Smooth muscle cell of the brain vasculature (primary cell): ENCODE data around the gene DOLK.
"Not testable (repeated sequence)": the region's sequence is repeated elsewhere in the genome, so short reads cannot be mapped to it uniquely, and the experiment has no call there.

ENCODE experiments used
- DNase-seq: peaks from one replicate; pipeline ENCODE4 v3.0.0-alpha.2; 2012; ENCODE audit warnings: low read depth, low spot score

DOLK gene

DNA sequence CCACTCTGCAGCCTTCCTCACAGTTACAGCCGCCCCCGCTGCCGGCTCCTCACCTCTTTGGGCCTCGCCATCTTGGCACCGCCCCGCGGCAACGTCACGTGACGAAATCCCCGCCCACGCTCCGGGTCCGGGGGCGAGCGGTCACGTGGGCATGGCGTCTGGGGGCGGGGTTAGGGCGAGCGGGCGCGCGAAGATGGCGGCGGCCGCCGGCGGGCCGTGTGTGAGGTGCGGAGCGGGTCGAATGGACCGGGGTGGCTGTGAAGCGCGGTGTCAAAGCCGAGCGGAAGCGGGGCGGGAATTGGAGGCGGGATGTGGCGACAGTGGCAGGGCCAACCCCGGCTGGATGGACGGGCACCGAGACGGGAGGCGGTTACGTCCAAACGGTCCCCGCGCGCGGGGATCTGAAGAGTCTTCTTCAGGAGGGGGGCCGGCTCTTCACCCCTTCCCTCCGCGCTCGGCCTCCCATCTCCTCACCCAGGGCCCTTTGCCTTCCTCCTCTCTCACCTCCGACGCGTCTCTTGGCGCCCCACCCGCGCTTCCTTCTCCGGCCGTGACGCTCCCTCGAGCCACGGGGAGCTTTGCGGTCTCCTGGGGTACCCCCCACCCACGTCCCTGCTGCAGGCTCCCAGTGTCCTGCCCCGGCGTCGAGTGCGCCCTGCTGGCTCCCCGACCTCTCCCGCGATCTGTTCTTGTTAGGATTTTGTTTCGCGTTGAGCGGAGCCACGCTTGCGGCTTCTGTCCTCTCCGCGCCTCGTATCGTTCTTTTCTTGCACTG, at the start of gene DOLK, which contains the start of gene NUP188:
Gene DOLK, minus strand, starts transcription at position 77 of the 775 bp plus-strand sequence. CDS start 300 bp downstream, outside the sequence.
Gene NUP188, plus strand, starts transcription at position 173 of the 775 bp plus-strand sequence. Its CDS starts 21 bp downstream, at position 194.
- DNase-seq, result peak; percentile 78

DNA sequence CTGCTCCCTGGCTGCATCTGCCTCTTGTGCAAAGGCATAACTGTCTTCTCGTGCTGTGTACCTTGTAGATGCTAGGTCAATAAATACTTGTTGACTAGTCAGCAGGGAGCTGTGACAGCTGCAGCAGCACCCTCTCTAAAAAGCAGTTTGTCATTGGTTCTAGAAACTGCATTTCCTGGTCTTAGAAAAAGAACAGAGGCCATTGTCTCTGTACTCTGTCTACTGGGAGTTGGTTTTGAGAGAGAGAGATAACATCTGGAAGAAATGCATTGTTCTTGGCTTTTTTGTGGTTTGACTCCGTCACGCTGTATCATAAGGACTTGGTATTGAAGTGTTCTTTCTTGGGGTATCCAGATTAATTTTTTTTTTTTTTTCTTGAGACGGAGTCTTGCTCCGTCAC, 48.4 kb upstream of the DOLK start:
- no peak for DNase-seq

DNA sequence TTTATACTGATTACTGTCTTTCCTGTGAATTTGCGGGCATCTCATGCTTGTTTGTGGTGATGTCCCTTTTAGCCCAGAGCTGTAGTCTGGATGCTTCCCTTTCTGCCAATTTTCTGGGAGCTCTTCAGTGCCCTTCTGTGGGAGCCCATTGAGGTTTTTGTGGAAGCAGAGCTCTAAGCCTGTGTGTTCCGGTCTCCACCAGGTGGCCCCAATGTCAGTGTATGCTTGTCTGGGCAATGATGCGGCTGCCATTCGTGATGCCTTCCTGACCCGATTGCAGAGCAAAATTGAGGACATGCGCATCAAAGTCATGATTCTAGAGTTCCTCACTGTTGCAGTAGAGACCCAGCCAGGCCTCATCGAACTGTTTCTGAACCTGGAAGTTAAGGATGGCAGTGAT, 45.6 kb upstream of the DOLK start:
- no peak for DNase-seq

DNA sequence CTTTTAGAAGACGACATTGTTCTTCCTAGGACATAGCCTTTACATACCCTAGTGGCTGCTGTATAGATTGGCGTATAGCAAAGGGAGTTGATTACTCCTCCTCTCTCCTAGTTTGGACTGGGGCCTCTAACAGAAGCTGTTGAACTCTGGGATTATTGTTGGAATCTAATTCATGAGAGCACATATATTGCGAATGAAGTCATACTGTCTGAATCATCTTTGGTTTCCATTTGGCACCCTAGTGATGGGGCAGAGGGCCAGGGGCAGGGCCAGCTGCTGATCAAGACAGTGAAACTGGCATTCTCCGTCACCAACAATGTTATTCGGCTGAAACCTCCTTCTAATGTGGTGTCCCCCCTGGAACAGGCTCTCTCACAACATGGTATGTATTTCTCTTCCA, 40.4 kb upstream of the DOLK start:
- peak; percentile 55 for DNase-seq

DNA sequence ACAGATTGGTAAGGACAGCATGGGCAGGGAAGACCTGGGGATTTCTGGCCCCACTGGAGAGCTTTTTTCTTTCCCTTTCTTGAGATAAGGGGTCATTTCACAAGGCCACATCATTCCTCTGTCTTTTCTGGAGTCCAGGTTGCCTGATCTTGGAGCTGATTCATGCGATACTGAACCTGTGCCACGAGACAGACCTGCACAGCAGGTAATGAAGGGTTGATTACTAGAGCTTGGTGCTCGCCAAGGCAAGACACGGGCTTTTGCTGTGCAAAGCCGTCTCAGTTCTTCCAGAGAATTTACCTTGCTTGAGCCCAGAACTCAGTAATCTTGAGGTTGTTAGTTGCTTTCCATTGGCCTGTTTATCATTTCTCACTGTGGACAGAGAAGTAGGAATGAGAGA, 39.3 kb upstream of the DOLK start:
- DNase-seq, result no peak

DNA sequence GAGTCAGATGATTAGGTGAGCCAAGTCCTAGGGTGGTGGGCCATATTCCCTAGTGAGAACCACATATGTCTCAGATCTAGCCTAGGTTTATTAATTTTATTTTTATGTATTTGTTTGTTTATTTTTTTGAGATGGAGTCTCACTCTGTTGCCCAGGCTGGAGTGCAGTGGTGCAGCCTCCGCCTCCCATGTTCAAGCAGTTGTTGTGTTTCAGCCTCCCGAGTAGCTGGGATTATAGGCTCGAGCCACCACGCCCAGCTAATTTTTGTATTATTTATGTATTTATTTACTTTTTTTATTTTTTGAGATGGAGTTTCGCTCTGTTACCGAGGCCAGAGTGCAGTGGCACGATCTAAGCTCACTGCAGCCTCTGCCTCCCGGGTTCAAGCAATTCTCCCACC, 36.1 kb upstream of the DOLK start:
- DNase-seq, result no peak

DNA sequence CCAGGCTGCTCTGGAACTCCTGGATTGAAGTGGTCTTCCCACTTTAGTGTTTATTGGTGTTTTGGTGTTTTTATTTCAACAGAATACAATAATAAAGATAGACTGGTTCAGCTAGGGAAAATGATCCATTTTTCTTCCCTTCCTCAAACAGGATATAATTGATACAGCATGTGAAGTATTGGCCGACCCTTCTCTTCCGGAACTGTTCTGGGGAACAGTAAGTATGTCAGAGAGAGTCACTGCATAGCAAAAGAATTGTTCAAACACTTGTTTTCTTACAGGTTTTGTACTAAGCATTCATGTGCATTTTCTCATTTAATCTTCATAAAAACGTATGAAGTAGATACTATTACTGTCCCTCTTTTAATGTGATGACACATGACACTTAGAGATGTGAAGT, 31.7 kb upstream of the DOLK start:
- DNase-seq, result no peak

DNA sequence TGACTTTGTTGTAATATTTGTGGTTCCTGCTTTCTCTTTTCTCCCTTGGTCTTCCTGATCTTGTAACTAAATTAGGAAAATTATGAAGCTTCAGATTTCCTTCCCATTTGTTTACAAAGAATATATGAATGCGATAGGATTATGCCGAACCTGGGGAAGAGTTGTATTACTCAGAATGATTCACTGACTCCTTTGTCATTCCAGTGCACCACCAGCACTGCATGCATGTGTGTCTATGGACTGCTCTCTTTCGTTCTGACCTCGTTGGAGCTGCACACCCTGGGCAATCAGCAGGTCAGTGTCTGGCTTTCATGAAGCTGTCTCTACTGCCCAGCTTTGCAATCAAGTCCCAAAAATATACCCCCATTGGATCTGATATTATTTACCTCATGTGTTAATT, 25.6 kb upstream of the DOLK start:
- no peak for DNase-seq

DNA sequence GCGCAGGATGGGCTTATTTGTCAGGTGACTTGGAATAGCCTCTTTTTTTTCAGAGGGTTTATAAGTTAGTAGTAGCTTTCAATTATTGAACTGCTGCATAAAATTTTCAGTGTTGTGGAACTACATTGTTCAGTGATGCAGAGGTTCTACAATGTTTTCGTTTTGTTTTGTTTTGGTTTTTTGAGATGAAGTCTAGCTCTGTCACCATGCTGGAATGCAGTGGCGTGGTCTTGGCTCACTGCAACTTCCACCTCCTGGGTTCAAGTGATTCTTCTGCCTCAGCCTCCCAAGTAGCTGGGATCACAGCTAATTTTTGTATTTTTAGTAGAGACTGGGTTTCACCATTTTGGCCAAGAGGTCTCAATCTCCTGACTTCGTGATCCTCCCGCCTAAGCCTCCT, 22.1 kb upstream of the DOLK start:
- no peak for DNase-seq

DNA sequence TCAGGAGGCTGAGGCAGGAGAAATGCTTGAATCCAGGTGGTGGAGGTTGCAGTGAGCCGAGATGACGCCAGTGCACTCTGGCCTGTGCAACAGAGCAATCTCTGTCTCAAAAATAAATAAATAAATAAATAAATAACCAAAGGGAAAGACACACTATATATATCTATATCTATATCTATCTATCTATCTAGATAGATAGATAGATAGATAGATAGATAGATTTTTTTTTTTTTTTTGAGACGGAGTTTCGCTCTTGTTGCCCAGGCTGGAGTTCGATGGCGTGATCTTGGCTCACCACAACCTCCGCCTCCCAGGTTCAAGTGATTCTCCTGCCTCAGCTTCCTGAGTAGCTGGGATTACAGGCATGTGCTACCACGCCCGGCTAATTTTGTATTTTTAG, 14.0 kb upstream of the DOLK start:
- not testable (repeated sequence) for DNase-seq

DNA sequence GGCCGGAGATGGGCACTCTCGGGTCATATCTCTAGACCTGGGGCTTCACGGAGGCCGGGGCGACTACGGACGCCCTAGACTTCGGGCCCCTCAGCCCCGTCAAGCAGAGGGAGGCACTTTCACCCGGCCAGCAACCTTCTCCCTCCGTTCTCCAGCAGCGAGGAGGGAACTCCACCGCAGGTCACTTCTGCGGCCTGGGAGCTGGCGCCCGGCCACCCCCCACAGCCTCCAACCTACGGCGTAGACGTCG, 201 bp downstream of the DOLK start:
- no peak for DNase-seq

DNA sequence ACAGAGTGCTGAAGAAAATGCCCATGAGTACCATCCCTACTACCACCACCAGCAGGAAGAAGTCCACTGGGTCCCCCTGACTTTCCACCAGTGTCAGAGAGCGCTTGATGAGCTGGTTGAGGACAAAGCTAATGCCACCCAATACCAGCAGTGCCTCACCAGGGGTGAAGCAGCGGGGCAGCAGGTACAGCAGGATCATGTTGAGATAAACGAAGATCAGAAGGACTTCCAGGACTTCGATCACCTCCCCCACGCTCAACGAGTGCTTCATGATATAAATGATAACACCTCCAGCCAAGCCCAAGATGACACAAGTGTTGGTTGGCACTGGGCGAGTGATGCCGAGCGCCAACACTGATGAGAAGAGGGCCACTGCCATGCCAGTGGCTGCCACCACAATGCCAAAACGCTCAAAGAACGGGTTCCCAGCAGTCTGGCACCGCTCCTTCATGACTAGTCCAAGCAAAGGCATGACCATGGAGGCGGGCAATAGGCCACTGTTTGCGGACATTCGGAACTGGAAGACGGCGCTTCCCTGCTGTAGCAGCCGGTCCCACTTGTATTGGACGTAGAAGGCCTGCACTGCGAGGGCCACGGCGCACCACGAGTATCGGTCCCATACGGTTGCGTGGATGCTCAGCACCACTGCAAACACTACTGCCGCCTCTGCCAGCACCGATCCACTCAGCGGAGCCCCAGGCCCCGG, 679 bp downstream of the DOLK start:
- DNase-seq, result no peak

DNA sequence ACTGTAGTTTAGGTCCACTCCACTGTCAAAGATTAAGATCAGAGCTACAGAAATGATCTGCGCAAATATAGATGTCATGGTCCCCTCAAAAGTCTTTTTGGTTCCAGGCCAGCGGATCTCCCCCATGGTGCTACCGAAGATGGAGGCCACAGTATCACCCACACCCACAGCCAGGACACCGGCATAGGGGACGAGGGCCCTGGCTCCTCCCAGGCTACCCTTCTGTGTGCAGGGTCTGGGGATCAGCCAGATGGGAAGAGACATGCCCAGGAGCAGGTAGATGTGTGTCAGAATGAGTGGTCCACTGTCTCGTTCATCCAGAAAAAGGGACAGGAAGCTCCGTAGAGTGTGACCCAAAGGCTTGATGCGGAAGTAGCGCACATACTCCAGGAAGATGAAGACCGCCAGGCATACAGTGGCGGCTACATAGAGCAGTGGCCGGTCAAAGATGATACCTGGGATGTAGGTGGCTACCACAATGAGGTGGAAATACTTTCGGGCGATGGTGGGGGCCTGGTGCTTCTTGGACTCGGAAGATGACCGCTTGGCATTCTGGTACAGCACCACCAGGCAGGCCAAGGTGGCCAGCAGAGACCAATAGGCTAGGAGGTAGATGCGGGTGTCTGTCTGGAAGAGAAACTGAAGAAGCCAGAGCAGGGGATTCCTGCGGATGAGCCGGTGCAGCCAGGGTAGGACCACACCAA, 1.5 kb downstream of the DOLK start:
- no peak for DNase-seq

DNA sequence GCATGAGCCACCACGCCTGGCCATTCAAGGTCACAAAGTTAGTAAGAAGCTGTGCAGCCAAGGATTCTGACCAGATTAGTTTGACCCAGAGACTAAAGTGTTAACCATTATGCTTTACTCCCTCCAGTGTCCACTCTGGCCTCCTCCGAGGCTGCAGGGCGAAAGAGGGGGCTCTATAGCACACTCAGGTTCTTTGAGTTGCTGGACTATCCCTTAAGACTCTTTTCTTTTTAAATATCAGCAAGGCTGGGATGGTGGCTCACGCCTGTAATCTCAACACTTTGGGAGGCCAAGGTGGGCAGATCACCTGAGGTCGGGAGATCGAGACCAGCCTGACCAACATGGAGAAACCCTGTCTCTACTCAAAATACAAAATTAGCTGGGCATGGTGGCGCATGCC, 2.4 kb downstream of the DOLK start:
- not testable (repeated sequence) for DNase-seq

DNA sequence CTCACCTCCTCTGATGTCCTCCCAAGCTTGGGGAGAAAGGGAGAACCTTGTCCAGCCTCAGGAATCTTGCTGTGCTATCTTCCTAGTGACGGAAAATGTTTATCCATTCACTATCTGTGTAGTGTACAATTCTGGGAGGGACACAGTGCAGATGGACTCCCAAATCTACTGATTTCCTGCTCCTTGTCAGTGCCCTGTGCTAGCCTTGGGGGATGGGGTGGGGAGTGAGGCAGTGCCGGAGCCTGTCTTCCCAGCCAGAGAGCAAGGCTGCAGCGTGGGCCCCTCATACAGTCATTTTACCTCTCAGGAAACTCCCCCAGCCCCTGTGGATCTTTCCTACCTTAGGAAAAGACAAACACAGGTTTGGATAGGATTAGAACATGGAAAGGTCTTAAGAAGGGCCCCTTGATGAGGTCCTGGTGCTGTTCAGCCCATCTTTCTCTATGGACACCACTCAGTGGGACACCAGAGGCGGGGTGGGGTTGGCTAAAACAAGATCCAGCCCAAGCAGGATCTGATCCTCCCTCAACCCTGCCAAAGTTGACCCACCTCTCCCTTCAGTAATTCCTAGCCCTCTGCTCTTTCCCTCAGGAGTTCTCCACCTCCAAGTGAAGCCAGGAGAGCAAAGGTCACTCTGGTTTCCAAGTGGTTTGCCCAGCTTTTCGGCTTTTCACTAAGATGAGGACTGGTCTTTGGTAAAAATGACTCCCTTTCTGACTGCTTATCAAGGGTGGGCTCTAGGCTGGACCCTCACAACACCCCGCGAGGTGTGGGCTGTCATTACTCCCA, 3.4 kb downstream of the DOLK start:
- no peak for DNase-seq

DNA sequence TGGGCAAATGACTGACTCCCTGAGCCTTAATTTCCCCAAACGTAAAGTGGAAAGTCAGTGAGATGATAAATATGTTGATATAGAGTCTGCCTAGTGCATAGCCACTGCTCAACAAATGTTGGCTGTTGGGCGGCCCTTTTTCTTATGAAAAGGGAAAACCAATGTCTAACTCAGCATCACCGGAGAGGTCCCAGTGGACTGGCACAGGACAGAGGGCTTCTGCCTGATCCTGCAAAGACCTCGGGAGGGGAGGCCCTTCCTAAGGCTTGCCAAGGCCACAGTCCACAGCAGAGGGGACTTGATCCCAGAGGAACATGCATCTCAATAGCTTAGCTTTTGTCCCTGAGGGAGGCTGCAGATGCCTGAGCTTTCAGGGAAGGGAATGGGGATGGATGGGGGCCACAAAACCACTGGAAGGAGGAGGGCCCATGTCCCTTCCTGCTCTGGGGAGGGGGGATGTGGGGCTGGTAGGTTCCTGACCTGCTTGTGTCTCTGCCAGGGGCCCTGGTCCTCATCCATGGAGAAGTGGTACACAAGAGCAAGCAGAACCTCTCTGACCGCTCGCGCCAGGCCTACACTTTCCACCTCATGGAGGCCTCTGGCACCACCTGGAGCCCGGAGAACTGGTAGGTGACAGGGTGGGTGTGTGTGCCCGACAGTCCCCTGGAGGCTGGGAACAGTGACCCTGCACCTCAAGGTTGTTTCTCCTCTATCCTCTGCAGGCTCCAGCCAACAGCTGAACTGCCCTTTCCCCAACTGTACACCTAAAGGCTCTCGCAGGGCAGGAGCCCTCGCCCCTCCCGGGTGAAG, 6.3 kb downstream of the DOLK start:
- no peak for DNase-seq

DNA sequence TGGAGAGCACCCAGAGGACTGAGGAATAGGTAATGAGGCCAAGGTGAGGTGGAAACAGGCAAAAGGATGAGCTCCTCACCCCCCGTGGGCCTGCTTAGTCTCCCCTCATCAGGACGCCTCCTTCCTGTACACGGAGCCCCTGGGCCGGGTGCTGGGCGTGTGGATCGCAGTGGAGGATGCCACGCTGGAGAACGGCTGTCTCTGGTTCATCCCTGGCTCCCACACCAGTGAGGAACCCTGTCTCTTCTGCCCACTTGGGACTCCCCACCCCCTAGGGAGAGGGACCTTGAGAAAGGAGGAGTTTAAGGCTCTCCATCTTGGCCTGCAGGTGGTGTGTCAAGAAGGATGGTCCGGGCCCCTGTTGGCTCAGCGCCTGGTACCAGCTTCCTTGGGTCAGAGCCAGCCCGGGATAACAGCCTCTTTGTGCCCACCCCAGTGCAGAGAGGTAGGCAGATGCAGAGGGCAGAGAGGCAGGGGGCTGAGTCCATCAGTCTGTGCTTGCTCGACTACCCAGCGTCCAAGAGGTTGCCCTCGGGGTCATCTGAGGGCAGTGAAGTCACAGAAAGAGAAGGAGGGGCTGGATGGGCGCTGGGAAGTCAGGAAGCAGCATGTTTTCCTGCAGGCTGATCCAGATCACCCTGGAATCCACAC, 7.0 kb downstream of the DOLK start:
- no peak for DNase-seq

DNA sequence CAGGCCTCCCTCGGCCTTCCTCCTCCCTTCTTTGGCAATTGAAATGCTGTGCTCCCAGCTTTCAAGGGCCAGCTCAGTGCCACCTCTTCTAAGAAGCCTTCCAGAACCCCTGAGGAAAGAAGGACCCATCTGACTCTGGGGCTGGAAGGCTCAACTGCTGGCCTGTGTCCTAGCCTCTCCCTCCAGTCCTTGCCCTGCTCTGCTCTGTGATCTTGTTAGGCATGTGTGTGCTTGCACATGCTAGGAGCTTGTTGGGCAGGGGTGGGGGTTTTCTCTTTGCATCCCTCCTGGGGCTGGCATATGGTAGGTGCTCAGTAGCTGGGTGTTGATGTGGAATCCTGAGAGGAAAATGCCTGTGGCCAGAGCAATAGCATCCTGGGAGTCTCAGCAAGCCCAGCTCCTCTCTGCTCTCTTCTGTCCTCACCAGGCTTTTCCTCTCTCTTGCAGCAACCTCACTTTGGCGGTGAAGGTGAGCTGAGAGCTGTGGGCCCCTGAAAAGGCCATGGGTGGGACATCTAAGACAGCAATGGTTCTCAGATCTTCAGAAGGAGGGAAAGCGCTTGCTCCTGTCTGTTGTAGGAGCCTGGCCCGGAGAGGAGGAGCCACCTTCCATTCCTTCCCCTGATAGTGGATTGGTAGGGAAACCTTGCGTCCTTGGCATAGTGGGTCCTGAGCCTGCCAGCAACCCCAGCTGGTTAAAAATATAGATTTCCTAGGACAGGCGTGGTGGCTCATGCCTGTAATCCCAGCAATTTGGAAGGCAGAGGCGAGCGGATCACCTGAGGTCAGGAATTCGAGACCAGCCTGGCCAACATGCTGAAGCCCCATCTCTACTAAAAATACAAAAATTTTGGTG, 9.9 kb downstream of the DOLK start:
- no peak for DNase-seq

DNA sequence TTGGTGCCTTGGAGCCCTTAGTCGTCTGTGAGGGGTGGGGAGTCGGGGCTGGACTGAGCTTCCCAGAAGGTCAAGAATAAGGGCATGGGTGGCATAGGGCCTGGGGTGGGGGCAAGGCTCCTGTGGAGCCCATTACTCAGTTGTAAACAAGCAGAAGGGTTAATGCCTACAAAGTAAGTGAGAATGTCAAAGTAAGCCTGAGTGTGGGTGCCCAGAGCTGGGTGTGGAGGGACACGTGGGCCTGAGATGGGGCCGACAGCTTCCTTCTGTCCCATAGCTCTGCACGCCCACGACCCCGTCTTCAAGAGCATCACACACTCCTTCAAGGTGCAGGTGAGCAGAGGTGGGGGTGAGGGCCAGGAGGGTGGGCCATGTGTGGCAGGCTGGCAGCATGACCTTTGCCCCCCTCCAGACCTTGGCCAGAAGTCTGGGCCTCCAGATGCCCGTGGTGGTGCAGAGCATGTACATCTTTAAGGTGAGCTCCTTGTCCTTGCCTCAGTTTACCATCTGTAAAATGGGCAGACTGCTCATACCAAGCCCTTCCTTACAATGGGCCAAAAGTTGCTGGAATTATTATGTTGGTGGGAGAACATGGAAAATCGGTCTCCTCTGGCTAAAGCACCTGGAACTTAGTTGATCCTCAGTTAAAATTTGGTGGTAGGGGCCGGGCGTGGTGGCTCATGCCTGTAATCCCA, 11.1 kb downstream of the DOLK start:
- DNase-seq, result no peak
